IPS-15b (cell line): ENCODE measurements around the gene SUB1.

Source experiments
- H3K27me3 ChIP-seq: one replicate; pipeline ENCODE4 v1.6.1; 2013; ENCODE audit warnings: low read length; ENCODE audit not compliant: control insufficient read depth, insufficient read depth
- H3K36me3 ChIP-seq: one replicate; pipeline ENCODE4 v1.6.1; 2013; ENCODE audit warnings: low read length; ENCODE audit not compliant: control insufficient read depth, insufficient read depth
- H3K4me1 ChIP-seq: one replicate; pipeline ENCODE4 v1.6.1; 2013; ENCODE audit warnings: mild to moderate bottlenecking, low read length; ENCODE audit not compliant: control insufficient read depth, insufficient read depth
- H3K4me3 ChIP-seq: one replicate; pipeline ENCODE4 v1.5.1; 2013; ENCODE audit warnings: low read depth, low read length
- H3K9ac ChIP-seq: one replicate; pipeline ENCODE4 v1.6.1; 2013; ENCODE audit warnings: low read depth, mild to moderate bottlenecking, low read length
- H3K9me3 ChIP-seq: one replicate; pipeline ENCODE4 v1.6.1; 2013; ENCODE audit warnings: mild to moderate bottlenecking, low read length; ENCODE audit not compliant: control insufficient read depth, insufficient read depth

Gene SUB1

GRCh38 chr5:32604800-32605765 is 19.7 kb downstream of the SUB1 start:
- H3K9ac ChIP-seq = no peak overlapping the region
- no peak overlapping the region for H3K4me3 ChIP-seq

GRCh38 chr5:32605766-32606152 is 20.4 kb downstream of the SUB1 start:
- Histone ChIP-seq H3K9ac (no peak overlapping the region), H3K27me3 (no peaks in the 10 kb centered on the region), H3K36me3 (no peaks in the 10 kb centered on the region), H3K4me1 (no peaks in the 10 kb centered on the region), H3K9me3 (no peaks in the 10 kb centered on the region), H3K4me3 (no peak overlapping the region)

More at GRCh38 chr5:32604800-32605765, 19.7 kb downstream of the SUB1 start:
- Histone ChIP-seq H3K4me1 (no peaks in the 10 kb centered on the region), H3K27me3 (no peaks in the 10 kb centered on the region), H3K36me3 (no peaks in the 10 kb centered on the region), H3K9me3 (no peaks in the 10 kb centered on the region)

GRCh38 chr5:32612134-32612888 is 27.0 kb downstream of the SUB1 start:
- Histone ChIP-seq H3K27me3 (no peaks in the 10 kb centered on the region), H3K4me3 (no peak overlapping the region), H3K9ac (no peak overlapping the region), H3K4me1 (no peaks in the 10 kb centered on the region), H3K9me3 (no peaks in the 10 kb centered on the region), H3K36me3 (no peaks in the 10 kb centered on the region)

- no peak overlapping the region for H3K9ac ChIP-seq
- no peaks in the 10 kb centered on the region for H3K9me3 ChIP-seq
- H3K36me3 ChIP-seq = no peaks in the 10 kb centered on the region
- H3K4me1 ChIP-seq = no peaks in the 10 kb centered on the region
- no peaks in the 10 kb centered on the region for H3K27me3 ChIP-seq
- H3K4me3 ChIP-seq = no peak overlapping the region
Observed at GRCh38 chr5:32613050-32613672, 27.8 kb downstream of the SUB1 start.

- H3K36me3 ChIP-seq = no peaks in the 10 kb centered on the region
- no peak overlapping the region for H3K4me3 ChIP-seq
- H3K27me3 ChIP-seq = no peaks in the 10 kb centered on the region
- no peaks in the 10 kb centered on the region for H3K4me1 ChIP-seq
- no peak overlapping the region for H3K9ac ChIP-seq
- H3K9me3 ChIP-seq = no peaks in the 10 kb centered on the region
Observed at GRCh38 chr5:32615236-32615635, 29.9 kb downstream of the SUB1 start.

GRCh38 chr5:32618962-32619361 is 33.6 kb downstream of the SUB1 start:
- Histone ChIP-seq H3K36me3 (no peaks in the 10 kb centered on the region), H3K9ac (no peak overlapping the region), H3K9me3 (no peaks in the 10 kb centered on the region), H3K27me3 (no peaks in the 10 kb centered on the region), H3K4me1 (no peaks in the 10 kb centered on the region), H3K4me3 (no peak overlapping the region)

- H3K27me3 ChIP-seq = no peaks in the 10 kb centered on the region
- H3K4me3 ChIP-seq = no peak overlapping the region
- no peak overlapping the region for H3K9ac ChIP-seq
Observed at GRCh38 chr5:32621256-32621655, 35.9 kb downstream of the SUB1 start.

GRCh38 chr5:32625106-32625505 is 39.7 kb downstream of the SUB1 start:
- Histone ChIP-seq H3K9me3 (no peaks in the 10 kb centered on the region), H3K4me1 (no peaks in the 10 kb centered on the region), H3K9ac (no peak overlapping the region), H3K27me3 (no peaks in the 10 kb centered on the region), H3K36me3 (no peaks in the 10 kb centered on the region), H3K4me3 (no peak overlapping the region)

More at GRCh38 chr5:32621256-32621655, 35.9 kb downstream of the SUB1 start:
- Histone ChIP-seq H3K9me3 (no peaks in the 10 kb centered on the region), H3K36me3 (no peaks in the 10 kb centered on the region), H3K4me1 (no peaks in the 10 kb centered on the region)

GRCh38 chr5:32625547-32625946 is 40.2 kb downstream of the SUB1 start:
- Histone ChIP-seq H3K36me3 (no peaks in the 10 kb centered on the region), H3K9me3 (no peaks in the 10 kb centered on the region), H3K4me3 (no peak overlapping the region), H3K9ac (no peak overlapping the region), H3K27me3 (no peaks in the 10 kb centered on the region), H3K4me1 (no peaks in the 10 kb centered on the region)

- no peak overlapping the region for H3K4me3 ChIP-seq
- no peaks in the 10 kb centered on the region for H3K9me3 ChIP-seq
- H3K9ac ChIP-seq = no peak overlapping the region
- H3K27me3 ChIP-seq = no peaks in the 10 kb centered on the region
- no peaks in the 10 kb centered on the region for H3K36me3 ChIP-seq
- no peaks in the 10 kb centered on the region for H3K4me1 ChIP-seq
Observed at GRCh38 chr5:32627219-32627870, 42.0 kb downstream of the SUB1 start.
